HG03460 (cell line): ENCODE results near the gene CHAC1.
A peak's percentile ranks its signal among the peaks of the same experiment; 100 is the strongest.

Source experiments
- ATAC-seq: cut with Tn5 transposase; IDR thresholded peaks from one replicate; pipeline ENCODE4 v1.9.1; 2021; ENCODE audit not compliant: unreplicated experiment

The CHAC1 gene

GRCh38 chr15:40952901-40953712 lies at the start of gene CHAC1:
CHAC1 (plus strand) TSS chr15:40953471; CDS start chr15:40953584, 113 bp downstream.
- peak; percentile 93 for ATAC-seq

GRCh38 chr15:40904552-40905201 lies 48.6 kb upstream of the CHAC1 start:
- no peak for ATAC-seq

- peak; percentile 76 for ATAC-seq
Measured at GRCh38 chr15:40906091-40906990, 46.9 kb upstream of the CHAC1 start.

GRCh38 chr15:40906991-40907802 lies 46.1 kb upstream of the CHAC1 start:
- ATAC-seq, result no peak

GRCh38 chr15:40908095-40908494 lies 45.2 kb upstream of the CHAC1 start:
- no peak for ATAC-seq

- ATAC-seq, result no peak
Measured at GRCh38 chr15:40909662-40910630, 43.3 kb upstream of the CHAC1 start.

- no peak for ATAC-seq
Measured at GRCh38 chr15:40911141-40911540, 42.1 kb upstream of the CHAC1 start.

DNA sequence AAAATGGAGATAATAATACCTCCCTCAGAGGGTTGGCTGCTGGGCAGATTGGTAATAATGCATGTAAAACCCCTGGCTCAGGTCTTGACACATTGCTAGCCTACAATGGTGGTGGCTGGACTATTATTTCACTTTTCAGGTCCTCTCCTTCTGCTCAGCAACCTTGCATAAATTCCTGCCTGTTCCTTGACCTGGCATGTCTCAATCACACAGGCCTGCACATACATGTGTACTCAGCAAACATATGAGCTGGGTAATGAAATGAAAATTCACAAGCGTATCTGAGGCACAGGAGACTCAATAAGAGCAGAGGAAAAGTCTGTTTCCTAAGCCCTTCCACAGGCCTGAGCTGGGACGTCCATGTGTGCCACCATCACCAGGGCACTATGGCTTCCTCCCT lies 41.6 kb upstream of the CHAC1 start:
- no peak for ATAC-seq

DNA sequence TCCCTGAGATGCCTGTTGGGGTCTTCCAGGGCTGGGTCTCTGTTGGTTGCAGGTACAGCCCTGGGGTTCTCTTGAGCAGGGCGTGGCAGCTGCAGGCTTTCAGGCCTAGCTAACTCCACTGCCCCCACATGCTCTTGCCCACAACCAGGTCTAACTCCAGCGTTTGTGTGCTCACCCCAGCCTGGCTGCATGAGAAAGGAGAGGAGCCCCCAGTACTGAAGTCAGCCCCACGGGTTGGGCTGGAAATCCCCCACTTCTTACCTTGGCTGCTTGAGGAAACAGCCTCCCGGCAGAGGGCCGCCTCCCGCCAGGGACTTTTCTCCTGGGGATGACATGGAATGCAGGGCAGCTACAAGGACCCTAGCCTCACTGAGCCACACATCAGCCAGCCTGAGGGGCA lies 40.8 kb upstream of the CHAC1 start:
- no peak for ATAC-seq

DNA sequence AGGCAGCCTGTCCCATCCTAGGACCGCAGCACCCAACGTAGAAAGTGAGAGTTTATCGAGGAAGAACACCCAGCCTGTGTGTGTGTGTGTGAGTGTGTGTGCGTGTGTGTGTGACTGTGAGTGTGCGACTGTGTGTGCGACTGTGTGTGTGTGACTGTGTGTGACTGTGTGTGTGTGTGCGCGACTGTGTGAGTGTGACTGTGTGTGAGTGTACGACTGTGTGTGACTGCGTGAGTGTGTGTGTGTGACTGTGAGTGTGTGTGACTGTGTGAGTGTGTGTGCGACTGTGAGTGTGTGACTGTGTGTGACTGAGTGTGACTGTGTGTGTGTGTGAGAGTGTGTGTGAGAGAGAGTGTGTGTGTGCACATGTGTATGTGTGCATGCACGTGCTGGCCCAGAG lies 39.3 kb upstream of the CHAC1 start:
- no peak for ATAC-seq

DNA sequence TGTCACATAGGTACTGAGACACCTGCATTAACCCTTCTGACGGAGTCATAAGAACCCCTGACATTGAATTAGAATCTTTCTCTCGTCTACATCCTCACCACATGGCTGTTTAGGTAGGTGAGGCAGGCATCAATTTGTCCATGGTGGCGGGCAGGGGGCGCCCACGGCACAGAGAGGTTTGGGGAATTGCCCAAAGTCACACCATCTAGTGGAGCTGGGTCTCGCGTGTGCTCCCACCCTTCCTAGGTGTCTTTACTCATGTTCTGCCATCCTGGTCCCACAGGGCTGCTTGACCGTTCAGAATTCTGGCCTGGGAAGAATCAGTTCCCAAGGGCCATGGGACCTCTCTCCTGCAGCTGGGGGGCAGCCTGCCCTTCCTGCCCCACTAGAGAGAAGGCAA lies 38.8 kb upstream of the CHAC1 start:
- no peak for ATAC-seq

DNA sequence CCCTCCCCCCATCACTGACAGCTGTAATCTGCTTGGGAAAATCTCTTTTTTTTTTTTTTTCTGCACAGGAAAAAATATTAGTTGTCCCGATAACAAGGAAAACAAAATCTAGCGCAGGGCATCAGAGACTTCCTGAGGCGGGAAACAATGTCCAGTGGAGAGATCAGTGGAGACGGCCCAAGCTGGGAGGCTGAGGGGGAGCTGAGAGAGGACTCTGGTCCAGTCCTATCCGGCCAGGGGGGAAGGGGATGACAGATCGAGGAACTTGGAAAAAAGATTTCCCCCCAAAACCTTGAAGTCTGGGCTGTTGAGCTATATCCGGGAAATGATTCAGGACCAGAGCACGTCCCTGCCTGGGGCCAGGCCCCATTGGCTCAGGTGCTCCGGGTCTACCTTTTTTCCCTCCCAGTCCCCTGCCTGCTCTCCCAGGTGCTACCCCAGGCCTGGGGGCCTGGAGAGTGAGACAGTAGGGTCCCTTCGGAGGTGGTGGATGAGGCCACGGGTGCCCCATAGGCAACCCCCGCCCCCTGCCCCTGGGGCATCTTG lies 38.1 kb upstream of the CHAC1 start:
- no peak for ATAC-seq

DNA sequence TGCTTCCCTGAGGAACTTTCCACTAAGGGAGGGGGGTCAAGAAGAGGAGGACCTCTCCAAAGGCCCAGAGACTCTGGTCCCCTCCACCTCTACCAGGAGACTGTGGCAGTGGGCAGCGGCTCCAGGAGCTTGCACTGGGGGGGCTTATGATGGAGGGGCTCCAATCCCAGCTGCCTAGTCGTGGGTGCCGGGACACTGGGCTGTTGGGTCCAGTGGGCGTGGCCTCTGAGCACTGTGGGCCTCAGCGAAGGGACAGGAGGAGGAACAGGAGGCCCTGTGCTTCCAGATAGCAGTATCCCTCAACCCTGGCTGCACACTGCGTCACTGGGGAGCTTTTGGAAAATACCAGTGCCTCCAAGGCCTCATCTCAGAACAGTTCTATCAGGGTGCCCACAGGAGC lies 37.6 kb upstream of the CHAC1 start:
- no peak for ATAC-seq

- no peak for ATAC-seq
Measured at GRCh38 chr15:40917585-40917984, 35.7 kb upstream of the CHAC1 start.

DNA sequence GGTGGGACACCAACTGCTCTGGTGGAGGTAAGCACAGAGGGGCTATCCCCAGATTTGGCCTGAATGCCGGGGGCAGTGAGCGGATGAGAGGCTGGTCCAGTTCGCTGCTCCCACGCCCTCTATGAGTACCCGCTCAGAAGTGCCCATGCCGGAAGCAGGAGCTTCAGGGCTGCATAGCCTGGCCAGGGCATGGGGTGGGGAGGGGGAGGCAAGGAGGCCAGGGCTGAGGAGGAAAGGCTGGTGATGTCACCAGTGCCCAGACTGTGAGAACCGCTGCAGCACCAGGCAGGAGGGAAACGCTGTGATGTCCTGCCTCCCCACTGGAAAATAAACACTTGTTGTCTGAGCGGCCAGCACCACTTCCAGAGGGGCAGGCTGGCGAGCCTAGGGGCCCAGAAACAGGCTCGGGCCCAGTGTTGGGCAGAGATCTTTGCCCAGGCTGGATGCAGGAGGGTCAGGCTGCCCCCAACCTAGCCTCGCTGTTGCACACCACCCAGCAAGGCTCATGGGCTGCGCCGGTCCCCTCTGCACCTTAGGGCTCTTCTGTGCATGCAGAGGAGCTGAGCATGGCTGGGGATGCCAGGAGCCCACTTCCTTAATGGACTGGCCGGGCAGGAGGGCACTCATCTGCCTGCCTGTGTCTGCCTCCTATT lies 35.0 kb upstream of the CHAC1 start:
- no peak for ATAC-seq

- ATAC-seq, result no peak
Measured at GRCh38 chr15:40918799-40919392, 34.4 kb upstream of the CHAC1 start.

DNA sequence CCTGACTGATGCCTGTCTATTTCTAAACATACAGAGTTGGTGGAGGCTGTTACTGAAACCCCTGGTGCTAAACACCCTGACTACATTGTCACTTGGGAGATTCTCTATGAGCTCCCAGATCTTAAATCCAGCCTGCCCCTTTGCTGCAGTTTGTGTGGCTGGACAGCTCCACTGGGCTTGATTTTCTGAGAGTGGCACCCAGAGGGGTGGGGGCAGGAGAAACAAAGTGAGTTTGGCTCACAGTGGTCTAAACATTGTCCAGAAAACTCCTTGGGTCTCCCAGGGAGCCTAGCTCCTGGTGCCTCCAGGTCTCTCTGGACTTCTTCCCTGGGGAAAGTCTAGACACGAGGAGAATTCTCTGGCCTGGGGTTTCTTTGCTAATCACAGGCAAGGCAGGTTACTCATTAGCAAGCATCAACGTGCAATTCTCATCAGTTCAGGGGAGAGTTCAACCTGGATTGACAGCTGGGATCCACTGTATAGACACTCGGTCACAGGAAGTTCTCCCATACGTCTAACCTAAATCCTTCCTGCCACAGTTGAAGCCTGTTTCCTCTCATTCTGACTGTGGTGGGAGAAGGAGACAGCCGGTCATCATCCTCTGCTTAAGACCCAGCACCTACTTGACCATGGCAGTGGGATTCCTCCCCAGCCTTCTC lies 31.2 kb upstream of the CHAC1 start:
- ATAC-seq, result no peak

- no peak for ATAC-seq
Measured at GRCh38 chr15:40922608-40923005, 30.7 kb upstream of the CHAC1 start.
